OCI-LY1 (cell line): ENCODE measurements around the gene PRKAG3.

Experiments used
- H2AFZ ChIP-seq: fragments of 200-600 bp; sonication (generic), shearing (Covaris generic); 2 replicates; pipeline ENCODE4 v1.6.0; 2014; ENCODE audit warnings: antibody characterized with exemption, mild to moderate bottlenecking, low read length
- H3F3A ChIP-seq: fragments of 200-600 bp; sonication (generic), shearing (Covaris generic); 2 replicates; pipeline ENCODE4 v1.6.0; 2014; ENCODE audit warnings: mild to moderate bottlenecking, antibody characterized with exemption, low read length, moderate library complexity; ENCODE audit not compliant: insufficient read depth
- H3K27ac ChIP-seq: fragments of 200-600 bp; sonication (generic); 2 replicates; pipeline ENCODE4 v1.5.1; 2014; ENCODE audit warnings: low read length, mixed run types, mild to moderate bottlenecking, low read depth; ENCODE audit not compliant: poor library complexity, severe bottlenecking
- H3K27me3 ChIP-seq: fragments of 200-600 bp; sonication (generic); 2 replicates; pipeline ENCODE4 v1.6.0; 2014; ENCODE audit warnings: antibody characterized with exemption, mild to moderate bottlenecking, low read length, moderate library complexity; ENCODE audit not compliant: insufficient read depth
- H3K36me3 ChIP-seq: fragments of 200-600 bp; sonication (generic); 2 replicates; pipeline ENCODE4 v1.6.1; 2014; ENCODE audit warnings: mild to moderate bottlenecking, antibody characterized with exemption, low read length, moderate library complexity, mixed read lengths; ENCODE audit not compliant: insufficient read depth
- H3K4me1 ChIP-seq: fragments of 200-600 bp; sonication (generic); 2 replicates; pipeline ENCODE4 v1.5.1; 2014; ENCODE audit warnings: mild to moderate bottlenecking, low read length, moderate library complexity; ENCODE audit not compliant: insufficient read depth, severe bottlenecking
- H3K4me2 ChIP-seq: fragments of 200-600 bp; sonication (generic), shearing (Covaris generic); 2 replicates; pipeline ENCODE4 v1.6.1; 2014; ENCODE audit warnings: low read length
- H3K4me3 ChIP-seq: fragments of 200-600 bp; sonication (generic); 2 replicates; pipeline ENCODE4 v1.5.1; 2014; ENCODE audit warnings: low read length, low read depth, mild to moderate bottlenecking, mixed read lengths; ENCODE audit not compliant: poor library complexity, severe bottlenecking
- H3K79me2 ChIP-seq: fragments of 200-600 bp; shearing (Covaris generic); 2 replicates; pipeline ENCODE4 v1.6.1; 2016; ENCODE audit warnings: mixed run types, low read length, mixed read lengths; ENCODE audit not compliant: insufficient read depth
- H3K9ac ChIP-seq: fragments of 200-600 bp; sonication (generic), shearing (Covaris generic); 2 replicates; pipeline ENCODE4 v1.6.1; 2014; ENCODE audit warnings: mild to moderate bottlenecking, low read length, mixed read lengths
- H3K9me2 ChIP-seq: fragments of 200-600 bp; sonication (generic), shearing (Covaris generic); 2 replicates; pipeline ENCODE4 v1.6.1; 2014; ENCODE audit warnings: low read depth, mild to moderate bottlenecking, low read length, mixed read lengths
- H3K9me3 ChIP-seq: fragments of 200-600 bp; shearing (Covaris generic); 2 replicates; pipeline ENCODE4 v1.6.1; 2014; ENCODE audit warnings: low read length, mixed read lengths
- H4K20me1 ChIP-seq: fragments of 200-600 bp; sonication (generic), shearing (Covaris generic); 2 replicates; pipeline ENCODE4 v1.6.0; 2016; ENCODE audit warnings: mild to moderate bottlenecking, low read length; ENCODE audit not compliant: insufficient read depth
- CTCF ChIP-seq: fragments of 200-600 bp; sonication (generic), shearing (Covaris generic); IDR thresholded peaks from 2 replicates; pipeline ENCODE4 v1.5.1; 2017; ENCODE audit warnings: mild to moderate bottlenecking, antibody characterized with exemption, low read length, moderate library complexity, mixed read lengths
- EZH2 ChIP-seq: fragments of 200-600 bp; sonication (generic), shearing (Covaris generic); IDR thresholded peaks from 2 replicates; pipeline ENCODE4 v1.8.0; 2017; ENCODE audit warnings: borderline replicate concordance, mixed run types, mild to moderate bottlenecking, antibody characterized with exemption, low read length, moderate library complexity, mixed read lengths

The PRKAG3 gene

GRCh38 chr2:218859988-218860831, 28.6 kb upstream of the PRKAG3 start:
- Histone ChIP-seq H3K79me2 (no peaks in the 10 kb centered on the region), H3K9me2 (no peaks in the 10 kb centered on the region), H3K9ac (no peak overlapping the region), H2AFZ (no peak overlapping the region), H3K4me1 (no peaks in the 10 kb centered on the region), H3K27me3 (peaks cover 18% of the 10 kb centered on the region; the same call in 1 of the 2 replicates), H3K9me3 (no peaks in the 10 kb centered on the region), H3F3A (no peaks in the 10 kb centered on the region), H3K4me3 (no peak overlapping the region), H3K4me2 (no peak overlapping the region), H3K27ac (no peak overlapping the region), H4K20me1 (no peaks in the 10 kb centered on the region), H3K36me3 (no peaks in the 10 kb centered on the region)
- TF ChIP-seq EZH2, result no peak
- no peak for TF ChIP-seq CTCF

GRCh38 chr2:218859556-218859987, 28.0 kb upstream of the PRKAG3 start, which contains the start of gene WNT6:
WNT6 (plus strand) TSS chr2:218859805; CDS start chr2:218860038, 233 bp downstream.
- Histone ChIP-seq H3F3A (no peaks in the 10 kb centered on the region), H4K20me1 (no peaks in the 10 kb centered on the region), H3K36me3 (no peaks in the 10 kb centered on the region), H3K4me3 (no peak within 1 kb of the TSS), H3K4me1 (no peaks in the 10 kb centered on the region), H3K9ac (no peak within 1 kb of the TSS), H3K79me2 (no peaks in the 10 kb centered on the region), H3K9me3 (no peaks in the 10 kb centered on the region), H3K4me2 (no peak within 1 kb of the TSS), H2AFZ (no peak within 1 kb of the TSS), H3K9me2 (no peaks in the 10 kb centered on the region), H3K27ac (no peak within 1 kb of the TSS), H3K27me3 (peaks cover 21% of the 10 kb centered on the region; the same call in 1 of the 2 replicates)
- TF ChIP-seq EZH2, result no peak
- no peak for TF ChIP-seq CTCF

- Histone ChIP-seq H3K27ac (no peak overlapping the region), H3F3A (no peaks in the 10 kb centered on the region), H3K9me3 (no peaks in the 10 kb centered on the region), H3K9me2 (no peaks in the 10 kb centered on the region), H3K36me3 (no peaks in the 10 kb centered on the region), H4K20me1 (no peaks in the 10 kb centered on the region), H3K4me2 (no peak overlapping the region), H3K4me1 (no peaks in the 10 kb centered on the region), H3K27me3 (peaks cover 23% of the 10 kb centered on the region; the same call in 1 of the 2 replicates), H3K9ac (no peak overlapping the region), H3K4me3 (no peak overlapping the region), H2AFZ (no peak overlapping the region), H3K79me2 (no peaks in the 10 kb centered on the region)
- TF ChIP-seq EZH2 (no peak), CTCF (no peak)
Observed at GRCh38 chr2:218858671-218859555, 27.3 kb upstream of the PRKAG3 start.
